PC-9 (cell line): ENCODE measurements around the gene CYFIP1. TPM values are rescaled to one million over a fixed set of nuclear protein-coding genes. Genes with fewer than 3 reads are reported as not detected.

ENCODE experiments used
- BruUV-seq: library from RNA; stranded (reverse); fragments of 400-500 nt; replicated peaks from 2 replicates; lab custom pipeline; 2021; lab: Mats Ljungman, UMichigan
- CTCF ChIA-PET: fragments of 300-600 bp; sonication (Branson Sonifier 250); formaldehyde crosslinking; loops from one replicate; lab custom pipeline; 2022; ENCODE audit warnings: antibody characterized with exemption; lab: Charles Lee
- POLR2A ChIA-PET: fragments of 300-600 bp; sonication (Branson Sonifier 250); formaldehyde crosslinking; loops from one replicate; lab custom pipeline; 2022; ENCODE audit warnings: antibody characterized with exemption; ENCODE audit not compliant: unreplicated experiment; lab: Charles Lee
- DNase-seq, 2 experiments: peaks; one replicate each; pipeline versions ENCODE4 v3.0.0 to v3.0.0-alpha.2; 2015 to 2022; ENCODE audit warnings: mixed read lengths in 1 of 2
- H2AFZ ChIP-seq: fragments of 200-600 bp; sonication (generic); 2 replicates; pipeline ENCODE4 v1.8.1; 2017; ENCODE audit warnings: antibody characterized with exemption
- H3F3A ChIP-seq: fragments of 200-600 bp; sonication (generic); 2 replicates; pipeline ENCODE4 v1.8.1; 2017; ENCODE audit warnings: antibody characterized with exemption, mild to moderate bottlenecking, low read depth; ENCODE audit not compliant: insufficient read depth
- H3K27ac ChIP-seq: fragments of 200-600 bp; sonication (generic); 2 replicates; pipeline ENCODE4 v1.6.1; 2016; ENCODE audit warnings: mixed run types
- H3K27me3 ChIP-seq: fragments of 200-600 bp; sonication (generic); 2 replicates; pipeline ENCODE4 v1.6.1; 2016; ENCODE audit warnings: low read depth, mixed run types; ENCODE audit not compliant: insufficient read depth
- H3K36me3 ChIP-seq: fragments of 200-600 bp; sonication (generic); 2 replicates; pipeline ENCODE4 v1.6.1; 2016; ENCODE audit warnings: low read depth, mixed run types
- H3K4me1 ChIP-seq: fragments of 200-600 bp; sonication (generic); replicated peaks from 2 replicates; pipeline ENCODE4 v1.6.1; 2016; ENCODE audit warnings: mixed run types; ENCODE audit not compliant: insufficient read depth
- H3K4me2 ChIP-seq: fragments of 200-600 bp; sonication (generic); 2 replicates; pipeline ENCODE4 v1.6.1; 2017; ENCODE audit warnings: mixed run types
- H3K4me3 ChIP-seq: fragments of 200-600 bp; sonication (generic); 2 replicates; pipeline ENCODE4 v1.6.1; 2016; ENCODE audit warnings: mixed run types
- H3K79me2 ChIP-seq: fragments of 200-600 bp; sonication (generic); 2 replicates; pipeline ENCODE4 v1.6.1; 2017; ENCODE audit warnings: low read depth, mixed run types
- H3K9me2 ChIP-seq: fragments of 200-600 bp; sonication (generic); 2 replicates; pipeline ENCODE4 v1.8.1; 2017; ENCODE audit warnings: mild to moderate bottlenecking; ENCODE audit not compliant: insufficient read depth
- H3K9me3 ChIP-seq: fragments of 200-600 bp; sonication (generic); 2 replicates; pipeline ENCODE4 v1.8.1; 2016; ENCODE audit warnings: low read depth; ENCODE audit not compliant: insufficient read depth
- H4K20me1 ChIP-seq: fragments of 200-600 bp; sonication (generic); 2 replicates; pipeline ENCODE4 v1.8.1; 2017; ENCODE audit not compliant: insufficient read depth
- EZH2 ChIP-seq: fragments of 200-600 bp; sonication (generic); IDR thresholded peaks from 2 replicates; pipeline ENCODE4 v1.8.0; 2017; ENCODE audit warnings: antibody characterized with exemption, low read depth
- intact Hi-C: fragments of 100-400 bp; cut with micrococcal nuclease; formaldehyde crosslinking; loops from one replicate; pipeline ENCODE4 v1.10.0; 2022; ENCODE audit not compliant: unreplicated experiment
- total RNA-seq: library from RNA; stranded (reverse); gene quantifications from 2 replicates; pipeline ENCODE4 v1.2.3, GENCODE V29; 2021
- TF ChIP-seq, protein P1 (sequence below): fragments of 200-600 bp; sonication (generic); conservative IDR thresholded peaks from 2 replicates; pipeline ENCODE4 v1.6.1; 2017; ENCODE audit warnings: mixed run types, antibody characterized with exemption, mild to moderate bottlenecking, moderate library complexity

CYFIP1 gene
- total RNA-seq, 1 experiment from 2014 or later: 114 TPM

DNA sequence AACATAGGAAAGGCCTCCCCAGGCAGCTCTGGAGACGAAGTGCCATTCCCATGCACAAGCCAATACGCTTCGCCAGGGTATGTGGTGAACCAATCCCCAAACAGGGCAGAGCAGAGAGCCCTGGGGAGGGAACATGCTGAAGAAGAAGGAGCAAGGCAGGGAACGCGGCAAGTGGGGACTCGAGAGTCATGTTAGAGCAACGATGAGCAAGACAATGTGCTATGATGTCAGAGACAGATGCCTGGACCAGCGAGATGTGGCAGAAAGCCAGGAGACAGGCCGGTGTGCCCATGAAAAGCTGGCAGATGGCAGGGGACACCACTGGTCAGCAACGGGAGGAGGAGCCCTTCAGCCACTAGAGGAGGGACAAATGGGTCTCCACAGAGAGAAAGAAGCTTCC is 102.1 kb downstream of the CYFIP1 start:
- intact Hi-C loops: no loop called here
- Histone ChIP-seq H3F3A (no peaks in the 10 kb centered on the region), H4K20me1 (no peaks in the 10 kb centered on the region; the same call in 1 of the 2 replicates), H3K9me2 (no peaks in the 10 kb centered on the region), H3K27ac (no peak overlapping the region), H3K79me2 (no peaks in the 10 kb centered on the region), H3K4me1 (no peaks in the 10 kb centered on the region), H2AFZ (no peak overlapping the region), H3K36me3 (no peaks in the 10 kb centered on the region), H3K27me3 (no peaks in the 10 kb centered on the region), H3K4me3 (no peak overlapping the region), H3K4me2 (no peak overlapping the region), H3K9me3 (no peaks in the 10 kb centered on the region)
- ChIA-PET CTCF (no interaction called here), POLR2A (no interaction called here)
- TF ChIP-seq, protein P1, sequence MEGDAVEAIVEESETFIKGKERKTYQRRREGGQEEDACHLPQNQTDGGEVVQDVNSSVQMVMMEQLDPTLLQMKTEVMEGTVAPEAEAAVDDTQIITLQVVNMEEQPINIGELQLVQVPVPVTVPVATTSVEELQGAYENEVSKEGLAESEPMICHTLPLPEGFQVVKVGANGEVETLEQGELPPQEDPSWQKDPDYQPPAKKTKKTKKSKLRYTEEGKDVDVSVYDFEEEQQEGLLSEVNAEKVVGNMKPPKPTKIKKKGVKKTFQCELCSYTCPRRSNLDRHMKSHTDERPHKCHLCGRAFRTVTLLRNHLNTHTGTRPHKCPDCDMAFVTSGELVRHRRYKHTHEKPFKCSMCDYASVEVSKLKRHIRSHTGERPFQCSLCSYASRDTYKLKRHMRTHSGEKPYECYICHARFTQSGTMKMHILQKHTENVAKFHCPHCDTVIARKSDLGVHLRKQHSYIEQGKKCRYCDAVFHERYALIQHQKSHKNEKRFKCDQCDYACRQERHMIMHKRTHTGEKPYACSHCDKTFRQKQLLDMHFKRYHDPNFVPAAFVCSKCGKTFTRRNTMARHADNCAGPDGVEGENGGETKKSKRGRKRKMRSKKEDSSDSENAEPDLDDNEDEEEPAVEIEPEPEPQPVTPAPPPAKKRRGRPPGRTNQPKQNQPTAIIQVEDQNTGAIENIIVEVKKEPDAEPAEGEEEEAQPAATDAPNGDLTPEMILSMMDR: no peak
- TF ChIP-seq EZH2: no peak
- no peak for DNase-seq
- BruUV-seq: no TSS peak

DNA sequence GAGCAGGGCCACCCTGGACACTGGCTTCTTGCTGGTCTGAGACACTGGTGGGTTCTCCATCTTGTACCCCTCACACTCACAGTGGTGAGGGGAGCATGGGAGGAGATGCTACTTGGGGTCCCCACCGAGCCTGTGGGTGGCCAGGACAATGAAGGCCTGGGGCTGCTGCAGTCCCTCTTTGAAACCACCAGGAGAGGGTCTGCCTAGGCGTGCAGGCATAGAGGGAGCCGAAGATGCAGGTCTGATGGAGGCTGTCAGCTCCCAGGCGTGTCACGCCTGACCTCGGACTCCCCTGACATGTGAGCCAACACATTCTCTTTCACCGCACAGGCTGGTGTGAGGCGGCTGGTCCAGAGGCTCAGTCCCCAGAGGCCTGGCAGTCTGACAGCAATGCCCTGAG is 102.6 kb downstream of the CYFIP1 start:
- H3K9me3 ChIP-seq: no peaks in the 10 kb centered on the region
- no peak for DNase-seq
- no peak overlapping the region for H2AFZ ChIP-seq
- H3K4me1 ChIP-seq: no peaks in the 10 kb centered on the region
- no peak overlapping the region for H3K4me2 ChIP-seq
- H3F3A ChIP-seq: no peaks in the 10 kb centered on the region
- H3K9me2 ChIP-seq: no peaks in the 10 kb centered on the region
- H3K27ac ChIP-seq: no peak overlapping the region
- no peaks in the 10 kb centered on the region for H3K79me2 ChIP-seq
- intact Hi-C loops: no loop called here
- TF ChIP-seq, protein P1: no peak
- TF ChIP-seq EZH2: no peak
- no peaks in the 10 kb centered on the region; the same call in 1 of the 2 replicates for H4K20me1 ChIP-seq
- no peaks in the 10 kb centered on the region for H3K27me3 ChIP-seq
- ChIA-PET CTCF (no interaction called here), POLR2A (no interaction called here)
- no peak overlapping the region for H3K4me3 ChIP-seq
- no peaks in the 10 kb centered on the region for H3K36me3 ChIP-seq
- BruUV-seq: no TSS peak

DNA sequence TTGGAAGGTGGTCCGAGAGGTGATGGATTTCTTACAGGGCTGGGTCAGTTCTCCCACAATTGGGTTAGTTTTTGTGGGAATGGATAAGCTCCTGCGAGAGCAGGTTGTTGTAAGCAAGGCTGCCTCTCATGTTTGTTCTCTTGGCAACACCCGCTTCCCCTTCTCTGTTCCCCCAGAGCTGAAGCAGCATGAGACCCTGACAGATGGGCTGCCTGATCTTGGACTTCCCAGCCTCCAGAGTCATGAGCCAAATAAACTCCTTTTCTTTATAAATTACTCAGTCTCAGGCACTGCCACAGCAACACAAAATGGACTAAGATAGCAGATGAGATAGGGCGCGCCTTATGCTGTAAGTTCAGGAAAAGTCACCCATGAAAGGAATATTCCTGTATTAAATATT is 103.1 kb downstream of the CYFIP1 start:
- Histone ChIP-seq H3K9me2 (no peaks in the 10 kb centered on the region), H2AFZ (no peak overlapping the region), H3K4me3 (no peak overlapping the region), H4K20me1 (no peaks in the 10 kb centered on the region; the same call in 1 of the 2 replicates), H3F3A (no peaks in the 10 kb centered on the region), H3K27ac (no peak overlapping the region), H3K79me2 (no peaks in the 10 kb centered on the region), H3K4me2 (no peak overlapping the region), H3K9me3 (no peaks in the 10 kb centered on the region), H3K36me3 (no peaks in the 10 kb centered on the region), H3K27me3 (no peaks in the 10 kb centered on the region), H3K4me1 (no peaks in the 10 kb centered on the region)
- TF ChIP-seq, protein P1: no peak
- TF ChIP-seq EZH2: no peak
- intact Hi-C loops: no loop called here
- CTCF ChIA-PET: no interaction called here
- no TSS peak for BruUV-seq
- POLR2A ChIA-PET: no interaction called here
- no peak for DNase-seq
